K562 (cell line): Measurements from ENCODE around the gene GPR179. TPM values are rescaled to one million over a fixed set of nuclear protein-coding genes. Genes with fewer than 3 reads are reported as not detected.

Experiments
- BCLAF1 ChIP-seq, 2 experiments: fragments of 450-650 bp in 1 of 2; IDR thresholded peaks; 2 replicates each; pipeline ENCODE4 v1.6.1; 2011 to 2017; ENCODE audit warnings: low read depth in 2 of 2, antibody characterized with exemption in 1 of 2, borderline replicate concordance in 1 of 2, low read length in 1 of 2, mild to moderate bottlenecking in 1 of 2, mixed read lengths in 1 of 2; ENCODE audit not compliant: control insufficient read depth in 1 of 2
- BRF1 ChIP-seq: IDR thresholded peaks from 3 replicates; pipeline ENCODE4 v1.6.1; 2011; ENCODE audit warnings: borderline replicate concordance, mild to moderate bottlenecking; ENCODE audit not compliant: insufficient read length; ENCODE audit errors: extremely low read depth
- DLX4 ChIP-seq: fragments of 250-450 bp; sonication (Bioruptor Pico); IDR thresholded peaks from 2 replicates; pipeline ENCODE4 v1.6.1; 2021; ENCODE audit warnings: mild to moderate bottlenecking
- ESRRA ChIP-seq: fragments of 450-650 bp; IDR thresholded peaks from 2 replicates; pipeline ENCODE4 v1.6.1; 2014; ENCODE audit warnings: low read depth, mild to moderate bottlenecking, moderate library complexity, borderline replicate concordance
- HDGF ChIP-seq: fragments of 450-650 bp; IDR thresholded peaks from 2 replicates; pipeline ENCODE4 v1.6.1; 2016
- JUND ChIP-seq, 2 experiments: IDR thresholded peaks; 2 replicates in 1 of 2; 3 replicates in 1 of 2; pipeline ENCODE4 v1.6.1; 2011; ENCODE audit warnings: borderline replicate concordance in 2 of 2, low read depth in 2 of 2, low read length in 2 of 2, improper control_type of control experiment in 1 of 2, missing biosample characterization in 1 of 2, missing genetic modification characterization in 1 of 2, missing genetic modification reagents in 1 of 2
- MAFF ChIP-seq: IDR thresholded peaks from 2 replicates; pipeline ENCODE4 v1.6.1; 2012; ENCODE audit warnings: low read length, improper control_type of control experiment
- PATZ1 ChIP-seq: fragments of 250-450 bp; sonication (Bioruptor Pico); IDR thresholded peaks from 2 replicates; pipeline ENCODE4 v1.5.0; 2020; ENCODE audit warnings: mild to moderate bottlenecking, borderline replicate concordance
- RAD21 ChIP-seq, 2 experiments: fragments of 250-450 bp in 1 of 2; fragments of 450-650 bp in 1 of 2; sonication (Bioruptor Pico) in 1 of 2; formaldehyde crosslinking in 1 of 2; IDR thresholded peaks in 1 of 2; conservative IDR thresholded peaks in 1 of 2; 2 replicates each; pipeline versions ENCODE4 v1.4.0 to v1.8.0; 2020 to 2022; ENCODE audit warnings: mild to moderate bottlenecking in 2 of 2, moderate library complexity in 1 of 2
- SMC3 ChIP-seq: conservative IDR thresholded peaks from 2 replicates; pipeline ENCODE4 v1.6.1; 2011; ENCODE audit warnings: low read depth, low read length, improper control_type of control experiment; ENCODE audit not compliant: insufficient read depth
- TAF15 ChIP-seq: fragments of 200-400 bp; formaldehyde crosslinking; IDR thresholded peaks from 2 replicates; pipeline ENCODE4 v1.6.1; 2017; ENCODE audit warnings: mild to moderate bottlenecking, low read depth, low read length, moderate library complexity
- TCF15 ChIP-seq: fragments of 250-450 bp; sonication (Bioruptor Pico); IDR thresholded peaks from 2 replicates; pipeline ENCODE4 v1.8.0; 2022; ENCODE audit warnings: moderate library complexity, mild to moderate bottlenecking, inconsistent platforms
- TFAP4 ChIP-seq: sonication (generic); formaldehyde crosslinking; IDR thresholded peaks from 2 replicates; pipeline ENCODE4 v1.8.0; 2022; ENCODE audit warnings: missing genetic modification reagents, mild to moderate bottlenecking, moderate library complexity, borderline replicate concordance
- THRA ChIP-seq: fragments of 450-650 bp; IDR thresholded peaks from 2 replicates; pipeline ENCODE4 v1.6.1; 2017; ENCODE audit warnings: mild to moderate bottlenecking, moderate library complexity
- ZBTB8A ChIP-seq: fragments of 450-650 bp; IDR thresholded peaks from 2 replicates; pipeline ENCODE4 v1.6.1; 2018; ENCODE audit warnings: mild to moderate bottlenecking, moderate library complexity; ENCODE audit not compliant: partially characterized antibody
- ZNF696 ChIP-seq: fragments of 250-450 bp; sonication (Bioruptor Pico); conservative IDR thresholded peaks from 2 replicates; pipeline ENCODE4 v1.4.0; 2020; ENCODE audit warnings: mild to moderate bottlenecking, moderate library complexity
- polyA plus RNA-seq, 8 experiments: library from polyadenylated mRNA; depleted of rRNA in 4 of 8; stranded (reverse) in 5 of 8; unstranded in 3 of 8; fragments of >200 nt; fragmentation: Nextera tagmentation in 2 of 8; fragmentation: Illumina TruSeq in 1 of 8; extraction: Ambion mirVana in 2 of 8; extraction: Trizol in 1 of 8; gene quantifications; 2 replicates each; pipeline versions ENCODE4 v1.2.1 to v1.2.3, GENCODE V29; 2011 to 2014; ENCODE audit warnings: inconsistent platforms in 1 of 8, missing spikeins in 1 of 8
- total RNA-seq, 7 experiments: library from RNA; depleted of rRNA in 6 of 7; stranded (reverse); fragments of >200 nt in 6 of 7; fragmentation: Illumina TruSeq in 2 of 7; extraction: Trizol in 2 of 7; gene quantifications; 2 replicates each; pipeline versions ENCODE4 v1.2.1 to v1.2.3, GENCODE V29; 2011 to 2021; ENCODE audit warnings: low replicate concordance in 1 of 7

Gene GPR179
- total and polyA plus RNA-seq, 9 of the 15 experiments (the other 6 are each of a cell fraction or from before 2014, with no cell fraction given): not detected

GRCh38 chr17:38333635-38334295, 10.0 kb downstream of the GPR179 start (continued):
- TF ChIP-seq ESRRA: 0 out of 2 replicates have a peak, but pooled peaks have one; percentile 20
- TF ChIP-seq SMC3: peak; percentile 68
- TF ChIP-seq DLX4 (CRISPR knock-in tag): no peak
- TF ChIP-seq THRA: no peak
- TF ChIP-seq TCF15 (CRISPR knock-in tag): no peak
- no peak for TF ChIP-seq PATZ1 (CRISPR knock-in tag)
- no peak for TF ChIP-seq MAFF
- TF ChIP-seq BRF1: no peak
- TF ChIP-seq BCLAF1 (IDR thresholded peaks at IDR 0.05; ENCODE audit: borderline replicate concordance in 1 of 2, control insufficient read depth in 1 of 2, low read depth in 2 of 2, low read length in 1 of 2): no peak
- peak in 1 of 2 experiments; percentile 75; a peak in 2 of 4 replicates for TF ChIP-seq RAD21 (CRISPR knock-in tag; conservative IDR thresholded peaks at IDR 0.05 in 1 of 2, IDR thresholded peaks at IDR 0.05 in 1 of 2)
- no peak for TF ChIP-seq HDGF
- TF ChIP-seq TFAP4: no peak
- no peak for TF ChIP-seq TAF15
- 0 out of 2 replicates have a peak, but pooled peaks have one; percentile 10 for TF ChIP-seq JUND (IDR thresholded peaks at IDR 0.05; ENCODE audit: borderline replicate concordance, low read depth, low read length)
- TF ChIP-seq JUND (tag; IDR thresholded peaks at IDR 0.05; ENCODE audit: borderline replicate concordance, low read depth, low read length): no peak
- no peak for TF ChIP-seq ZBTB8A
- no peak for TF ChIP-seq ZNF696 (CRISPR knock-in tag)
